Kidney (tissue), 14 donors: ENCODE measurements around the gene SPRR3. TPM values are rescaled to one million over a fixed set of nuclear protein-coding genes. Genes with fewer than 3 reads are reported as not detected.

Source experiments
- DNase-seq, 5 donors: peaks; one replicate each; pipeline ENCODE4 v3.0.0-alpha.2; 2013 to 2020
- FAIRE-seq: peaks from 2 replicates; lab custom pipeline; 2012; peaks lifted over from hg19 to GRCh38; lab: Jason Lieb, UNC
- H3K27ac ChIP-seq, 2 donors: one replicate each; pipeline ENCODE4 v1.7.0; 2013; ENCODE audit warnings: low read depth in 2 of 2, low read length in 2 of 2, inconsistent platforms in 1 of 2
- H3K27me3 ChIP-seq: one replicate; pipeline ENCODE4 v1.7.1; 2013; ENCODE audit warnings: low read length, inconsistent platforms; ENCODE audit not compliant: control insufficient read depth, insufficient read depth
- H3K36me3 ChIP-seq, 3 donors: one replicate each; pipeline versions ENCODE4 v1.7.0 to v1.7.1; 2013; ENCODE audit warnings: low read length in 3 of 3, control low read depth in 1 of 3, inconsistent platforms in 1 of 3; ENCODE audit not compliant: insufficient read depth in 3 of 3, control insufficient read depth in 2 of 3
- H3K4me1 ChIP-seq, 3 donors: one replicate each; pipeline versions ENCODE4 v1.7.0 to v1.7.1; 2013; ENCODE audit warnings: low read length in 3 of 3, inconsistent platforms in 1 of 3, low read depth in 1 of 3; ENCODE audit not compliant: control insufficient read depth in 2 of 3, insufficient read depth in 2 of 3
- H3K4me3 ChIP-seq, 3 donors: one replicate each; pipeline versions ENCODE4 v1.7.0 to v1.8.1; 2013; ENCODE audit warnings: low read length in 3 of 3, control low read depth in 1 of 3, inconsistent platforms in 1 of 3
- H3K9ac ChIP-seq, 3 donors: one replicate each; pipeline versions ENCODE4 v1.7.0 to v1.7.1; 2013; ENCODE audit warnings: low read length in 3 of 3, control low read depth in 1 of 3, inconsistent platforms in 1 of 3
- H3K9me3 ChIP-seq, 3 donors: one replicate each; pipeline versions ENCODE4 v1.7.0 to v1.7.1; 2013; ENCODE audit warnings: low read length in 3 of 3, control low read depth in 1 of 3, inconsistent platforms in 1 of 3; ENCODE audit not compliant: control insufficient read depth in 2 of 3, insufficient read depth in 1 of 3
- CTCF ChIP-seq: IDR thresholded peaks from 3 replicates; pipeline ENCODE4 v1.5.1; 2012; ENCODE audit warnings: mild to moderate bottlenecking, moderate library complexity, borderline replicate concordance; ENCODE audit not compliant: insufficient read depth; ENCODE audit errors: extremely low read depth
- intact Hi-C: fragments of 100-400 bp; cut with DNase I; formaldehyde crosslinking; loops from one replicate; pipeline ENCODE4 v1.11.1; 2022
- polyA plus RNA-seq: library from polyadenylated mRNA; stranded (reverse); fragments of 350-450 nt; fragmentation: Illumina TruSeq; extraction: RNeasy Lipid Tissue Mini Kit (QIAGEN cat#74804); gene quantifications from one replicate; pipeline ENCODE4 v1.2.3, GENCODE V29; 2014; ENCODE audit warnings: low read depth, low replicate concordance; ENCODE audit not compliant: insufficient read depth
- total RNA-seq: library from RNA; stranded (reverse); fragmentation: NEBNext Ultra II Directional; extraction: Animal tissue kit (Norgen Biotek cat#: 25700); gene quantifications from one replicate; pipeline ENCODE4 v1.2.1, GENCODE V29; 2021
- donor health status: control.
- donor health status: control.
- donor health status: control.
- donor health status: control.
- donor health status: control.
- donor health status: DM: yes; HTN: yes; CAD: no.
- donor health status: Normal renal cell carcinoma (clear cell type).

Gene SPRR3
- total and polyA plus RNA-seq, 2 donors from 2014 or later: not detected

- no peaks in the 10 kb centered on the region for H3K27me3 ChIP-seq
- H3K36me3 ChIP-seq: no peaks in the 10 kb centered on the region
- no peak for TF ChIP-seq CTCF
- H3K9me3 ChIP-seq: peaks cover 0 to 1% (median 0%) of the 10 kb centered on the region in 3 donors
- intact Hi-C loops: no loop called here
- no peak overlapping the region for H3K9ac ChIP-seq
- H3K4me1 ChIP-seq: no peaks in the 10 kb centered on the region
- H3K27ac ChIP-seq: no peak overlapping the region
- DNase-seq (no peak), FAIRE-seq (peak; percentile 85)
- no peak overlapping the region for H3K4me3 ChIP-seq
Measured at GRCh38 chr1:152986578-152986977, 15.0 kb upstream of the SPRR3 start.

DNA sequence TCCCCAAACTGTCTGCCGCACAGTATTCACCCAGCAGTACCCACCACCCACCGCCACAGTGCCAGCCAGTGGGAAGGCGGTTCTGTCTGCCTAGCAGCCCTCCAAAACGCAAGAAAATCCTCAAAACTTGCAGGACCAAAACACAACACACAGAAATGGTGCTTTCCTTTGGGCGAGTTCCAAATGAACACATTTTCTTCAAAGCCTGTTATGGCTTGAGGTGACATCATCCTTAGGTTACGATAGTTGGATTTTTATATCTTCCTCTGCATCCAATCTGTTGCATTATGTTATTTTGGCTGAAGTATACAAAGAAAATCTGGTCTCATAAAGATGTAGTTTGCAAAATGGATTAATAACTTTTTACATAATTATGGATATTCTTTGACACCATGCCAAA, 8.4 kb upstream of the SPRR3 start:
- no peak for FAIRE-seq
- TF ChIP-seq CTCF: no peak
- intact Hi-C loops: no loop called here
- Histone ChIP-seq H3K4me3 (no peak overlapping the region), H3K36me3 (no peaks in the 10 kb centered on the region), H3K9ac (no peak overlapping the region), H3K4me1 (no peaks in the 10 kb centered on the region), H3K9me3 (peaks cover 0 to 6% (median 1%) of the 10 kb centered on the region in 3 donors), H3K27ac (no peak overlapping the region), H3K27me3 (no peaks in the 10 kb centered on the region)
- no peak for DNase-seq

DNA sequence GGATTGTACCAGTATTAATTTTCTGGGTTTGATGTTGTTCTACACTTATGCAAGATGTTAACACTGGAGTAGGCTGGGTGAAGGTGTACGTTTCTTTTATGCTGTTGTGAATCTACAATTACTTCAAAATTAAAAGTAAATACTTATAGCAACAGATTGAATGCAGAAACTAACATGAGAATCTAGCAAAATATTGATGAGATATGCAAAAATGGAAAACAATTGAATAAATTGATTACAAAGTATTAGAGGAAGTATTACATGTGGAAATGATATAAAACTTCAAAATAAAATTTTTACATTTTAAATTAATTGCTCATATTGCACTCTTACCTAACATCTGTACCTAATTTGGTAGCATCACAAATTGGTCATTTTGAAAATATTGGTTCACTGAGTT, 5.7 kb upstream of the SPRR3 start:
- Histone ChIP-seq H3K4me1 (no peaks in the 10 kb centered on the region), H3K27me3 (no peaks in the 10 kb centered on the region), H3K4me3 (no peak overlapping the region), H3K9ac (no peak overlapping the region), H3K36me3 (no peaks in the 10 kb centered on the region), H3K27ac (no peak overlapping the region), H3K9me3 (peaks cover 0 to 6% (median 1%) of the 10 kb centered on the region in 3 donors)
- no peak for TF ChIP-seq CTCF
- no peak for DNase-seq
- intact Hi-C loops: no loop called here
- FAIRE-seq: peak; percentile 38

GRCh38 chr1:152996633-152997400, 4.7 kb upstream of the SPRR3 start:
- no peak for TF ChIP-seq CTCF
- Histone ChIP-seq H3K4me3 (no peak overlapping the region), H3K4me1 (no peaks in the 10 kb centered on the region), H3K27ac (no peak overlapping the region), H3K27me3 (no peaks in the 10 kb centered on the region), H3K9ac (no peak overlapping the region), H3K9me3 (peaks cover 0 to 6% (median 1%) of the 10 kb centered on the region in 3 donors), H3K36me3 (no peaks in the 10 kb centered on the region)
- FAIRE-seq (no peak), DNase-seq (no peak)
- intact Hi-C loops: no loop called here
